GM18909 (cell line): Measurements from ENCODE around the gene UBTF.
"Not testable (repeated sequence)": the region's sequence is repeated elsewhere in the genome, so short reads cannot be mapped to it uniquely, and the experiment has no call there.

Experiments used
- ATAC-seq: cut with Tn5 transposase; IDR thresholded peaks from one replicate; pipeline ENCODE4 v1.9.1; 2021; ENCODE audit warnings: mild to moderate bottlenecking; ENCODE audit not compliant: unreplicated experiment, poor library complexity

The UBTF gene

DNA sequence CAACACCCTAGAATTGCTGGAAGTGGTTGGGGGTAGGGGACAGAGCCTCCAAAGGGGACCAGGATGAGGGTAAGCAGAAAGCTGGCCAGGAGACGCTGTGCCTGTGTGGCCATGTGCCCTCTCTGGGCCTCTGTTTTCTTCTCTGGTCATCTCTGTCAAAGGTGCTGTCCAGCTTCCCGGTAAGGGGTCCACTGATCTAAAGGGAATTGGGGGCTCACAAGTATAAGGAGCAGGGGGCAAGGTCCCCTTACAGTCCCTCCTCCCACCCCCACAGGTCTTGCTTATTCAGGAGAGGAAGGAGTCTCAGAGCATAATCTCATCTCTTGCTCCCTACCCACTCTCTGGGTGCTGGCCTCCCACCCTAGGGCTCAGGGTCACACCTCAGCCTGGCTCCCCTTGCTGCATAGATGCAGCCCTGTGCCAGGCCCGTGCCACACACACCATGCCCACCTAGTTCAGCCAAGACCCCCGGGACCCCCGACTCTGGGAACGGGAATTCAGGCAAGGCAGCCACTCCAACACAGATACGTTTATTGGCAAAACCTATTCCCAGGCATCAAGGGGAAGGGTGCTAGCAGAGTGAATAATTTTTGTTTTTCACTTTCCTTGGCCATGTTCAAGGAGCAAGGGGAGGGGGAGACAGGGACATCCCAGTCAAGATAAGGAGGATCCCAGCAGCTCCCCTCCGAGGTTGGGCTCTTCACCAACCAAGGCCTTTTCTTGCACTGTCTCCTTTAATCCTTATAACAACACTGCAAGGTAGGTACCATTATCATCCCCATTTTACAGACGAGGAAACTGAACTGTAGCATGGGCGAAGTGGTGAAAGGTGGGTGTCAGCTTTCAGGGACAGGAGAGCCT, 28.6 kb upstream of the UBTF start:
- no peak for ATAC-seq

GRCh38 chr17:44247440-44247841, 28.0 kb upstream of the UBTF start:
- ATAC-seq = no peak

DNA sequence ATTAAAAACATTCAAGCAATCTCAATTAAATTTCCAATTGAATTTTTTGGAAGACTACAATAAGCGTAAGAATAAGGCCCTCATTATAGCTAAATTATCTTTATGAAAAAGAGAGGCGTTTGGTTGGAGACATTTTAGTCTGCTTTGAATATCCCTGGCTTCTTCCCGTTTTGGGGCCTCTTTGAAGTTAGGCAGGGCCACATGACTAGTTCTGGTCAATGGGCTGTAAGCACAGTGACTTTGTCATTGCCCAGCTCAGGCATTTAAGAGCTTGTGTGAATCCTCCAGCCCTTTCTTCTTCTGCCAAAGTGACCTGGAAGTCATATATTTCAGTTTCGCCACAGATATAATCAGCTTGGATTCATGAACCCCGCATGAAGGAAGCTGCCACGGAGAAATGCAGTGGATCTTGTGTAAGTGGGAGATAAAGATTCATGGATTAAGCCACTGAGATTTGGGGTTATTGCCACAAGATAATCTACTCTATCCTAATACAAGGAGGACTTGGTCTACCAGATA, 21.7 kb upstream of the UBTF start:
- no peak for ATAC-seq

- not testable (repeated sequence) for ATAC-seq
Observed at GRCh38 chr17:44237886-44238285, 18.4 kb upstream of the UBTF start.

DNA sequence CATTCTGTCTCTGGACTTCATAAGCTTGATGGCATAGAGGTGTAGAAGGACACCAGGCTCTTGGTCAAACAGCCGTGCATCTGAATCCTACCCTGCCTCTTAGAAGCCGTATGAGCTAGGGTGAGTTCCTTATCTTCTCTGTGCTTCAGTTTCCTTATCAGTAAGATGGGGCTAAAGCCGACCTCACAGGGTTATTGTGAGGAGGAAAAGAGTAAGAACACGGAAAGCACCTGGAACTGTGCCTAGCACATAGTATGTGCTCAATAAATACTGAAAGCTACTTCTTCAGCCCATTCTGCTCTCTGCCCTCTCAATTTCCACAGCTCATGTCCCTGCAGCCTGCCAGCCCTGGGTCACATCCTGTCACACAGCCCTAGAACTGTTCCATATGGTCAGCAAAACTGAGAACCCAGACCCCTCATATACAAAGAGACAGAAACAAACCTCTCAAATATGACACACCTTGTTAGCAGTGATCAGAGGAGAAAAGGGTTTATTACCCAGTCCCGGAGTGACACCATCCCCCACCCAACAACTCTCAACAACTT, 17.0 kb upstream of the UBTF start:
- no peak for ATAC-seq

- ATAC-seq = no peak
Observed at GRCh38 chr17:44235583-44235936, 16.1 kb upstream of the UBTF start.

GRCh38 chr17:44233582-44233981, 14.1 kb upstream of the UBTF start:
- no peak for ATAC-seq

DNA sequence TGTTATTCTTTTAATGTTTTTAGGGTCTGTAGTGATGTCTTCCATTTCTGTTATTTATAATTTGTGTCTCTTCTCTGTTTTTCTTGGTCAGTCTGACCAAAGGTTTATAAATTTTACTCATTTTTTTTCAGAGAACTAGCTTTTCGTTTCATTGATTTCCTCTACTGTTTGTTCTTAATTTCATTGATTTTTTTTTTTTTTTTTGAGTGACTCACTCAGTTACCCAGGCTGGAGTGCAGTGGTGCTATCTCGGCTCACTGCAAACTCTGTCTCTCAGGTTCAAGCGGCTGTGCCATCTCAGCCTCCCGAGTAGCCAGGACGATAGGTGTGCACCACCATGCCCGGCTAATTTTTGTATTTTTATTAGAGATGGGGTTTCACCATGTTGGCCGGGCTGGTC, 12.6 kb upstream of the UBTF start:
- no peak for ATAC-seq

- no peak for ATAC-seq
Observed at GRCh38 chr17:44230140-44230539, 10.7 kb upstream of the UBTF start.

GRCh38 chr17:44229090-44229489, 9.6 kb upstream of the UBTF start:
- no peak for ATAC-seq

DNA sequence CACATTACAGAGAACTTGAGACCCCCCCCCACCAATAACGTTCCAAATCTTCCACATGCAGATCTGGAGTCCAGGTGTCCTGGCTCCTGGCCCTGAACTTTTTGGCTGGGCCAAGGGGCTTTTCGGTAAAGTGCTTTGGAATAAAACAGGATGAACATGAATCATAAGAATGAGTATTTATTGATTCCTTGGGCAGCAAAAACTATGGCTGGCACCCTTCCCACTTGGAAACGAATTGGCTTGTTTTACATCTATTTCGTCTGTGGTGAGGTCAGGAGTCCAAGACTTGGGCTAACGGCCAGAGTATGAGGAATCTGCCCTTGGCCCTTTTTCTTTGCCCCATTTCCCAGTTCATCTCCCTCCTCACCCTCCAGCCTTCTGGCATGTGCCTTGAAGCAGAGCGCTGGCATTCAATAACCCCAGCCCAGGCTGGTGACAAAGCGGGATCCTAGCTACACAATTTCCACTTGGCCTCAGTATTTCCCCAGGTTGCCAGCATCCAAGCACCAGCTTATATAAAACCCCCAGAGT, 4.1 kb upstream of the UBTF start:
- no peak for ATAC-seq

- no peak for ATAC-seq
Observed at GRCh38 chr17:44222112-44222869, 2.8 kb upstream of the UBTF start.

GRCh38 chr17:44221862-44222111, 2.3 kb upstream of the UBTF start:
- no peak for ATAC-seq

- no peak for ATAC-seq
Observed at GRCh38 chr17:44221084-44221861, 1.8 kb upstream of the UBTF start.

GRCh38 chr17:44220213-44221083, 973 bp upstream of the UBTF start:
- ATAC-seq = no peak

GRCh38 chr17:44219108-44219615, 313 bp downstream of the UBTF start:
- peak; percentile 44 for ATAC-seq

- peak; percentile 33 for ATAC-seq
Observed at GRCh38 chr17:44218344-44219107, 949 bp downstream of the UBTF start.

- no peak for ATAC-seq
Observed at GRCh38 chr17:44217738-44218343, 1.6 kb downstream of the UBTF start.
